Measurements from ENCODE around the gene RAB1A.
"Not testable (repeated sequence)": the region's sequence is repeated elsewhere in the genome, so short reads cannot be mapped to it uniquely, and the experiment has no call there.

The RAB1A gene

GRCh38 chr2:65129826-65130663 lies at the start of gene RAB1A:
Gene RAB1A, minus strand, starts transcription at chr2:65130106. Its CDS starts 191 bp downstream, at chr2:65129915.
- peak; percentile 95 to 100 (median 98) for DNase-seq

DNA sequence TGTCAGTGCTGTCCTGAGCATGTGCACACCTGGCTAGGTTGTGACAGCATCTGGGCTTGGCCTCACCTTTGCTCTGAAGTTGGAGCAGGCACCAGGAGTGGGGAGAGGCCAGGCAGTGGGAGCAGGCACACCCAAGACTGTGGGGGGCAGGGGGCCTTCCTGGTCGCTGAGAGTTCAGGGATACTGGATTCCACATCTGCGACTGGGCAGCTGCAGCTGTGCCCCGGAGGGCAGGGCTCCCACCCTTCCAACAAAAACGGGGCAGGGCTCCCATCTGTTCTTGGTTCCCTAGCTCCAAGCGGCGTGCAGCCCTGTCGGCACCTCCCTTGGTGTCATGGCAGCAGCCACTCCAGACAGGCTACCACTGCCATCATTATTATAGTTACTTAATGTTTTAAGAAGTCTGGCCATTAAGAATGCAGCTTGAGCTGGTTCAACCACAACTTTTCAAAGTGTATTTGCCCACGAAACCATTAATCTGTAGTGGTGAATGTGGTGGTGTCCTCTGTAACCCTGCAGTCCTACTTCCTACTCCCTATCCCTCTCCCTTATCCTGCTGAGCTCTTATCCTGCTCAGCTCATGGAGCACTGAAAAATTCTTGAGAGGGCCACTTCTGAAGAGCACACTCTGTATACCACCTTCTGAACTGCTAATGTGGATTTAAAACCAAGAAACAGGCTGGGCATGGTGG lies 48.0 kb upstream of the RAB1A start:
- no peak for DNase-seq

DNA sequence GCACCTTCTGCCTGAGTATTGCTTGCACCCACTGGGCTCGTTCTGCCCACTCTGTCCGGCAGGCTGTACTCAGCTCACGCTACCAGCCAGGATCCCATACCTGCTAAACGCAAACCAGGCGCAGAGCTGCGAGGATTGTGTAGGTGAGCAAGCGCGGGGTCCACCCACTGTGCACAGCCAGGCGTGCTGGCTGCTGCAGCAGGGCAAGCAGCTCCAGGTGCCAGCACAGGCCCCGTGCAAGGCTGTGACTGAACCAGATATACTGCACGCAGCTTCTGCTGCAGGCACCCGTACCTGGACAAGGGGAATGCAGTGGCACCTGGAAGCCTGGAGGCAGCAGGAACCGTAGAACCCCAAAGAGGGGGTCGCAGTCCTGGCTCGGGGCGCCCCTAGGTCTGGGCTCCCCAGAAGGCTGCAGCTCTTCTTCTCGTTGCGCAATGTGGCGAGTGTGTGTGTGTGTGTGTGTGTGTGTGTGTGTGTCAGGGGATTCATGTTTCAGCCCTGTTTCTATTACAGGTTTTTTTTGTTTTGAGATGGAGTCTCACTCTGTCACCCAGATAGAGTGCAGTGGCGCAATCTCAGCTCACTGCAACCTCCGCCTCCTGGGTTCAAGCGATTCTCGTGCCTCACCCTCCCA lies 46.1 kb upstream of the RAB1A start:
- no peak for DNase-seq

DNA sequence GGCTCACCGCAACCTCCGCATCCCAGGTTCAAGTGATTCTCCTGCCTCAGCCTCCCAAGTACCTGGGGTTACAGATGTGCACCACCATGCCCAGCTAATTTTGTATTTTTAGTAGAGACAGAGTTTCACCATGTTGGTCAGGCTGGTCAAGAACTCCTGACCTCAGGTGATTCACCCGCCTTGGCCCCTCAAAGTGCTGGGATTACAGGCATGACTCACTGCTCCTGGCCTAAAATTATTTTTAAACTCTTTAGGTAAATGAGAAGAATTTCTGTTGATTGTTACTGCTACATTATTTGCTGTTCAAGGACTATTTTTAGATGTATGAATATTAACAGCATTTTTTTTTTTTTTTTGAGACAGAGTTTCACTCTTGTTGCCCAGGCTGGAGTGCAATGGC lies 44.1 kb upstream of the RAB1A start:
- DNase-seq: not testable (repeated sequence)

- DNase-seq: no peak
Measured at GRCh38 chr2:65172994-65173790, 43.3 kb upstream of the RAB1A start.

GRCh38 chr2:65170611-65171477 lies 40.9 kb upstream of the RAB1A start:
- DNase-seq: not testable (repeated sequence)

- no peak for DNase-seq
Measured at GRCh38 chr2:65169760-65170136, 39.8 kb upstream of the RAB1A start.

GRCh38 chr2:65165558-65165957 lies 35.7 kb upstream of the RAB1A start:
- no peak for DNase-seq

- no peak for DNase-seq
Measured at GRCh38 chr2:65164426-65164891, 34.6 kb upstream of the RAB1A start.

DNA sequence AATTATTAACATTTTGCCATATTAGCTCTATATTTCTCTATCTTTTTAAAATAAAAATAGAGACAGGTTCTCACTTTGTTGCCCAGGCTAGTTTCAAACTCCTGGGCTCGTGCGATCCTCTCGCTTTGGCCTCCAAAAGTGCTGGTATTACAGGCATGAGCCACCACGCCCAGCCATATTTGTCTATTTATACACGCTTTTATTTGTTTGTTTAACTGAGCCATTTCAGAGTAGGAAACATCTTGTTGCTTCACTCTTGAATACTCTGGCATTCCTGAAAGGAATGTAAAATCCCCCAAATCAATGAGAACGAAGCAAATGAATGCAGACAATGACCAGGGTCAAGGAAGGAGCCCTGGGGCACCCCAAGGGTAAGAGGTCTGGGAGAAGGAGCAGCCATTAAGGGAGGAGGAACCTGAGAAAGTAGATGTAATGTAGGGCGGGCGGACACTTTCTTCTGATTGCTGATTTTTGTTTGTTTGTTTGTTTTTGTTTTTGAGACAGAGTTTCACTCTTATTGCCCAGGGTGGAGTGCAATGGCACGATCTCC lies 31.7 kb upstream of the RAB1A start:
- no peak for DNase-seq

- DNase-seq: peak in 1 of 6 experiments; percentile 5
Measured at GRCh38 chr2:65159906-65160305, 30.0 kb upstream of the RAB1A start.

- DNase-seq: no peak
Measured at GRCh38 chr2:65159261-65159660, 29.4 kb upstream of the RAB1A start.

- DNase-seq: no peak
Measured at GRCh38 chr2:65158557-65158956, 28.7 kb upstream of the RAB1A start.

- DNase-seq: not testable (repeated sequence)
Measured at GRCh38 chr2:65157856-65158255, 27.9 kb upstream of the RAB1A start.

GRCh38 chr2:65156041-65156440 lies 26.1 kb upstream of the RAB1A start:
- no peak for DNase-seq

DNA sequence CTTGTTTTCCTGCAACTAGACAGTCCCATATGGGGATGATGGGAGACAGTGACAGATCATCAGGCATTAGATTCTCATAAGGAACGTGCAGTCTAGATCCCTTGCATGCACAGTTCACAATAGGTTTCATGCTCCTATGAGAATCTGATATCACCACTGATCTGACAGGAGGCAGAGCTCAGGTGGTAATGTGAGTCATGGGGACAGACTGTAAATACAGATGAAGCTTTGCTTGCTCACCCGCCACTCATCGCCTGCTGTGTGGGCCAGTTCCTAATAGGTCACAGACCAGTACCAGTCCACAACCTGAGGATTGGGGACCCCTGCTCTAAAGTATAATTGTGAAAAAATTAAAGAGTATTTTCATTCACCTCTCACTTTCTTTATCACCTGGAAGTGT lies 23.6 kb upstream of the RAB1A start:
- no peak for DNase-seq

DNA sequence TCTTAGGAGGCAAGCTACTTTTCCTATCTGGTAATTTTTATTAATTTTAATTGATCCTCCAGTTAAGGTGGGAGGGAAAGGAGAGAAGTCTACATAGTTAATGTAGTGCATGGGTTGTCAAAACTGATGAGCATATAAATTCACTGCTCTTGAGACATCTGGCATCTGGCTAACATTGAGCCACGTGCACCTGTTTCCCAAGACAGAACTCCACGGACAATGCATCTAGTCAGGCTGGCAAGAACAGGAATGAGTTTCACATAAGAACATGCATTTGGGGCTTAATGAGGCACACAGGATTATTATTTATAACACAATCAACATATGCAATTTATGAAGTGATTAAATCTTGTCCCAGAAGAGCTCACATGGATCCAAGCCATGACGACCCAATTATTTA lies 16.2 kb upstream of the RAB1A start:
- no peak for DNase-seq

GRCh38 chr2:65144571-65144970 lies 14.7 kb upstream of the RAB1A start:
- DNase-seq: no peak

DNA sequence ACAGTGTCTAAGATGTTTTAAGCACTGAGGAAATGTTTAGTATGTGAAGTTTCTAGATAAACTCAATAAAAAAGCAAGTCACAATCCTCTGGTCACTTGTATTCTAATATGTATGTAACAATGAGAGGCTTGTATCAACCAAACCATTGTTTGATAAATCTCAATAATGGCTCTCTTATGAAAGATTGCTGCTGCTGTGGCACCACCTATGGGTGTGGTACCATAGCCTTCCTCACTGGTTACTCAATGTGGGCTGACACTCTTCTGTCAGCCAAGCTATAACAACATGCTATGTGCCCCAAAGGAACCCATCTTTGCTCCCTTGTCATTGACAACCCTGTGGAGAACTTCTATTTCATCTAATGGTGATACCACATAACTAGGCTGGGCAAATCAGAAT lies 12.6 kb upstream of the RAB1A start:
- DNase-seq: no peak

- DNase-seq: no peak
Measured at GRCh38 chr2:65137197-65137775, 7.4 kb upstream of the RAB1A start.

DNA sequence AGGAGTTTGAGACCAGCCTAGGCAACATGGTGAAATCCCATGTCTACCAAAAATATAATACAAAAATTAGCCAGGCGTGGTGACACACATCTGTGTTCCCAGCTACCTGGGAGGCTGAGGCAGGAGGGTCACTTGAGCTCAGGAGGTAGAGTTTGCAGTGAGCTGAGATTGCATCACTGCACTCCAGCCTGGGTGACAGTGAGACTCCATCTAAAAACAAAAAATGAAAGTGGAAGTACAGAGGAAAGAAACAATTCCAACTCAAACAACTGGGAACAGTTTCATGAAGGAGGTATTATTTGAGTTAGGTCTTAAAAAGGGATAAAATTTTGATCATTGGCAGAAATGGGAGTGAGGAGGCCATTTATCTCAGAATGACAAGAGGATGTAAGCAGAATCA lies 6.3 kb upstream of the RAB1A start:
- no peak for DNase-seq

Measured in stimulated activated naive CD4-positive, alpha-beta T cell (primary cell).